ENCODE measurements around the gene DENND2C.

- no peak for TF ChIP-seq CTCF (IDR thresholded peaks at IDR 0.05)
- no peak for TF ChIP-seq POLR2A (IDR thresholded peaks at IDR 0.05)
These were observed 81.6 kb downstream of the DENND2C start for GRCh38 chr1:114588196-114588689.

All from adrenal gland (tissue), 5 donors.